H1 (cell line): ENCODE data around the gene ALOX15B. TPM values are rescaled to one million over a fixed set of nuclear protein-coding genes. Genes with fewer than 3 reads are reported as not detected.

Experiments used
- CTCF ChIA-PET: fragments of 300-600 bp; sonication (Branson Sonifier 250); formaldehyde crosslinking; loops from one replicate; lab custom pipeline; 2021; ENCODE audit not compliant: partially characterized antibody; lab: Charles Lee
- POLR2A ChIA-PET: fragments of 300-600 bp; sonication (Branson Sonifier 250); formaldehyde crosslinking; loops from one replicate; lab custom pipeline; 2021; ENCODE audit warnings: inconsistent platforms; ENCODE audit not compliant: partially characterized antibody; lab: Charles Lee
- DNase-seq, 2 experiments: peaks; one replicate each; pipeline versions ENCODE4 v3.0.0 to v3.0.0-alpha.2; 2010 to 2022; ENCODE audit warnings: low spot score in 2 of 2, low read depth in 1 of 2, mixed read lengths in 1 of 2
- FAIRE-seq: peaks from 2 replicates; lab custom pipeline; 2011; peaks lifted over from hg19 to GRCh38; lab: Jason Lieb, UNC
- H2AFZ ChIP-seq: 2 replicates; pipeline ENCODE4 v1.8.1; 2012; ENCODE audit warnings: low read length, inconsistent platforms
- H2AK5ac ChIP-seq: 2 replicates; pipeline ENCODE4 v1.6.1; 2013; ENCODE audit warnings: low read depth, low read length
- H2BK120ac ChIP-seq: replicated peaks from 2 replicates; pipeline ENCODE3; 2013; ENCODE audit warnings: low read depth, low read length, inconsistent platforms
- H2BK12ac ChIP-seq: 2 replicates; pipeline ENCODE4 v1.6.1; 2013; ENCODE audit warnings: low read depth, low read length
- H2BK15ac ChIP-seq: 2 replicates; pipeline ENCODE4 v1.6.1; 2013; ENCODE audit warnings: low read length
- H2BK20ac ChIP-seq: 2 replicates; pipeline ENCODE4 v1.6.1; 2013; ENCODE audit warnings: low read length
- H2BK5ac ChIP-seq: 2 replicates; pipeline ENCODE4 v1.6.1; 2013; ENCODE audit warnings: low read depth, low read length
- H3K14ac ChIP-seq: 2 replicates; pipeline ENCODE4 v1.6.1; 2013; ENCODE audit warnings: inconsistent platforms; ENCODE audit not compliant: insufficient read length
- H3K18ac ChIP-seq: 2 replicates; pipeline ENCODE4 v1.6.1; 2013; ENCODE audit warnings: low read length; ENCODE audit errors: extremely low read depth
- H3K23ac ChIP-seq: 2 replicates; pipeline ENCODE4 v1.6.1; 2013; ENCODE audit warnings: inconsistent platforms; ENCODE audit not compliant: insufficient read length
- H3K23me2 ChIP-seq: 2 replicates; pipeline ENCODE4 v1.6.1; 2013; ENCODE audit warnings: low read depth, low read length
- H3K27ac ChIP-seq: 2 replicates; pipeline ENCODE4 v1.6.1; 2011; ENCODE audit warnings: low read depth, low read length, inconsistent platforms
- H3K27me3 ChIP-seq, 4 experiments: replicated peaks in 1 of 4; 1 replicate in 1 of 4; 2 replicates in 3 of 4; pipeline versions ENCODE4 v1.6.1 to v1.8.1; 2011 to 2013; ENCODE audit warnings: low read length in 3 of 4, mild to moderate bottlenecking in 3 of 4, inconsistent platforms in 2 of 4, mixed read lengths in 2 of 4, moderate library complexity in 1 of 4; ENCODE audit not compliant: control insufficient read depth in 3 of 4, insufficient read depth in 3 of 4; ENCODE audit errors: extremely low read depth in 1 of 4
- H3K36me3 ChIP-seq, 4 experiments: 2 replicates each; pipeline versions ENCODE4 v1.6.1 to v1.8.1; 2011 to 2013; ENCODE audit warnings: mild to moderate bottlenecking in 4 of 4, low read length in 3 of 4, moderate library complexity in 2 of 4, control low read depth in 1 of 4, inconsistent platforms in 1 of 4; ENCODE audit not compliant: insufficient read depth in 4 of 4, control insufficient read depth in 2 of 4
- H3K4ac ChIP-seq: replicated peaks from 2 replicates; pipeline ENCODE3; 2013; ENCODE audit warnings: low read length, low read depth, mixed read lengths, inconsistent platforms; ENCODE audit not compliant: insufficient read length
- H3K4me1 ChIP-seq, 4 experiments: replicated peaks in 1 of 4; 1 replicate in 1 of 4; 2 replicates in 3 of 4; pipeline versions ENCODE4 v1.6.1 to v1.8.1; 2011 to 2013; ENCODE audit warnings: low read length in 3 of 4, inconsistent platforms in 2 of 4, mixed read lengths in 1 of 4; ENCODE audit not compliant: insufficient read depth in 4 of 4, control insufficient read depth in 3 of 4
- H3K4me2 ChIP-seq, 2 experiments: 2 replicates each; pipeline versions ENCODE4 v1.6.1 to v1.8.1; 2011 to 2013; ENCODE audit warnings: low read depth in 2 of 2, low read length in 2 of 2, control low read depth in 1 of 2, inconsistent platforms in 1 of 2, mild to moderate bottlenecking in 1 of 2; ENCODE audit not compliant: insufficient read depth in 1 of 2
- H3K4me3 ChIP-seq, 4 experiments: fragments of 200-600, 300-600 bp in 1 of 4; sonication (generic), shearing (Covaris generic), sonication (Bioruptor Twin) in 1 of 4; 2 replicates each; pipeline versions ENCODE4 v1.5.1 to v1.8.1; 2011 to 2016; ENCODE audit warnings: low read length in 4 of 4, low read depth in 3 of 4, control low read depth in 2 of 4, inconsistent platforms in 2 of 4, mild to moderate bottlenecking in 2 of 4, mixed read lengths in 1 of 4, moderate library complexity in 1 of 4; ENCODE audit not compliant: insufficient read depth in 2 of 4; ENCODE audit errors: extremely low read depth in 1 of 4
- H3K56ac ChIP-seq: replicated peaks from 2 replicates; pipeline ENCODE3; 2013; ENCODE audit warnings: low read depth, mild to moderate bottlenecking, mixed read lengths, low read length, inconsistent platforms; ENCODE audit not compliant: insufficient read length
- H3K79me1 ChIP-seq: 2 replicates; pipeline ENCODE4 v1.6.1; 2013; ENCODE audit warnings: low read depth, low read length, control low read depth
- H3K79me2 ChIP-seq, 2 experiments: 2 replicates each; pipeline versions ENCODE4 v1.6.1 to v1.8.1; 2012 to 2013; ENCODE audit warnings: low read length in 2 of 2, mild to moderate bottlenecking in 2 of 2, inconsistent platforms in 1 of 2; ENCODE audit not compliant: insufficient read depth in 2 of 2, control insufficient read depth in 1 of 2
- H3K9ac ChIP-seq, 4 experiments: replicated peaks in 1 of 4; 1 replicate in 1 of 4; 2 replicates in 3 of 4; pipeline versions ENCODE4 v1.6.1 to v1.8.1; 2011 to 2013; ENCODE audit warnings: low read depth in 3 of 4, low read length in 3 of 4, control low read depth in 2 of 4, mild to moderate bottlenecking in 2 of 4, moderate library complexity in 2 of 4, inconsistent platforms in 1 of 4; ENCODE audit errors: extremely low read depth in 1 of 4
- H3K9me3 ChIP-seq, 2 experiments: 2 replicates each; pipeline versions ENCODE4 v1.6.1 to v1.8.1; 2012 to 2013; ENCODE audit warnings: mild to moderate bottlenecking in 2 of 2, moderate library complexity in 2 of 2, control low read depth in 1 of 2, inconsistent platforms in 1 of 2, low read depth in 1 of 2, low read length in 1 of 2, mixed read lengths in 1 of 2; ENCODE audit not compliant: insufficient read depth in 2 of 2
- H4K20me1 ChIP-seq, 2 experiments: replicated peaks in 1 of 2; 2 replicates each; pipeline versions ENCODE3 to v1.8.1; 2011 to 2013; ENCODE audit warnings: inconsistent platforms in 2 of 2, low read length in 2 of 2, mild to moderate bottlenecking in 1 of 2; ENCODE audit not compliant: insufficient read depth in 2 of 2, control insufficient read depth in 1 of 2
- H4K5ac ChIP-seq: 2 replicates; pipeline ENCODE4 v1.6.1; 2013; ENCODE audit warnings: low read length, low read depth, mixed read lengths, inconsistent platforms; ENCODE audit not compliant: insufficient read length
- H4K8ac ChIP-seq: 2 replicates; pipeline ENCODE4 v1.8.0; 2013; ENCODE audit warnings: mild to moderate bottlenecking, moderate library complexity, low read length, inconsistent platforms; ENCODE audit not compliant: insufficient read depth; ENCODE audit errors: extremely low read depth
- H4K91ac ChIP-seq: replicated peaks from 2 replicates; pipeline ENCODE3; 2013; ENCODE audit warnings: low read length, mixed read lengths, inconsistent platforms; ENCODE audit not compliant: insufficient read length
- CREB1 ChIP-seq: IDR thresholded peaks from 2 replicates; pipeline ENCODE4 v1.6.1; 2012; ENCODE audit warnings: inconsistent platforms
- KDM4A ChIP-seq: IDR thresholded peaks from one replicate; pipeline ENCODE4 v1.7.1; 2012; ENCODE audit warnings: low read depth, mild to moderate bottlenecking, moderate library complexity, low read length, inconsistent platforms; ENCODE audit not compliant: severe bottlenecking
- MAFK ChIP-seq: IDR thresholded peaks from 2 replicates; pipeline ENCODE4 v1.6.1; 2012; ENCODE audit warnings: low read depth, mild to moderate bottlenecking, improper control_type of control experiment, low read length
- SUZ12 ChIP-seq: fragments of 200-600 bp; sonication (generic); IDR thresholded peaks from 2 replicates; pipeline ENCODE4 v1.6.1; 2012; ENCODE audit warnings: mild to moderate bottlenecking, inconsistent platforms, low read length, moderate library complexity, mixed read lengths
- TEAD4 ChIP-seq: IDR thresholded peaks from 2 replicates; pipeline ENCODE4 v1.6.1; 2012; ENCODE audit warnings: low read depth, low read length, inconsistent platforms, mixed read lengths
- WGBS, 2 experiments: shearing (Covaris generic) in 1 of 2; methylation state at CpG; one replicate each; pipeline versions ENCODE4 v1.1.6 to v1.1.7; 2013 to 2015; ENCODE audit warnings: low lambda C conversion rate in 2 of 2, mixed read lengths in 2 of 2, inconsistent platforms in 1 of 2, low coverage in 1 of 2, missing lambda C conversion rate in 1 of 2; ENCODE audit not compliant: insufficient replicate concordance in 2 of 2, insufficient coverage in 1 of 2, insufficient read length in 1 of 2; ENCODE audit errors: extremely low coverage in 1 of 2, missing lambda C conversion rate in 1 of 2; 5-methylcytosine and 5-hydroxymethylcytosine counted together
- long read RNA-seq, 2 experiments: library from RNA in 1 of 2; library from capped mRNA in 1 of 2; stranded (forward); transcript quantifications; one replicate each; pipeline ENCODE4 v2.0.0, GENCODE V29; 2021; ENCODE audit warnings: inconsistent platforms in 1 of 2
- polyA minus RNA-seq, 3 experiments: library from RNA; depleted of rRNA, polyadenylated mRNA; stranded (reverse); fragments of >200 nt; gene quantifications; 1 replicate in 2 of 3; 2 replicates in 1 of 3; pipeline ENCODE4 v1.2.3, GENCODE V29; 2011
- polyA plus RNA-seq, 7 experiments: library from polyadenylated mRNA; depleted of rRNA in 3 of 7; stranded (reverse) in 5 of 7; unstranded in 2 of 7; fragments of >200 nt in 5 of 7; fragments of 200-250 nt in 2 of 7; gene quantifications; 1 replicate in 5 of 7; 2 replicates in 1 of 7; 4 replicates in 1 of 7; pipeline versions ENCODE4 v1.2.1 to v1.2.3, GENCODE V29; 2011 to 2013; ENCODE audit warnings: missing spikeins in 2 of 7, mixed read lengths in 2 of 7
- total RNA-seq: library from RNA; stranded (reverse); fragmentation: NEBNext Ultra II Directional; extraction: Animal tissue kit (Norgen Biotek cat#: 25700); gene quantifications from 2 replicates; pipeline ENCODE4 v1.2.1, GENCODE V29; 2021
- TF ChIP-seq, protein P1 (sequence below): IDR thresholded peaks from 2 replicates; pipeline ENCODE4 v1.6.1; 2012; ENCODE audit warnings: low read length, inconsistent platforms
- TF ChIP-seq, protein P2 (sequence below): IDR thresholded peaks from 2 replicates; pipeline ENCODE4 v1.6.1; 2011; ENCODE audit warnings: low read length, improper control_type of control experiment

Gene ALOX15B
- total RNA-seq = 0.46 and 0.63 TPM in 2 replicates
- polyA plus RNA-seq (2011; rRNA removed) = 0.91 and 1.4 TPM in 2 replicates
- polyA plus RNA-seq (2011; cell fraction: cytosol; rRNA removed) = 0.76 TPM
- 1.3 TPM for polyA plus RNA-seq (2011; cell fraction: nucleus; rRNA removed)
- 0.42 to 0.79 TPM (median 0.60 TPM) in 4 replicates for polyA plus RNA-seq (2012, experiment 1 of 2)
- 0.26 TPM for polyA plus RNA-seq (2012, experiment 2 of 2)
- polyA plus RNA-seq (2013, experiment 1 of 2) = 0.73 TPM
- polyA plus RNA-seq (2013, experiment 2 of 2) = 0.70 TPM
- polyA minus RNA-seq (2011; rRNA and poly(A)+ RNA removed) = 0.51 and 0.63 TPM in 2 replicates
- not detected for polyA minus RNA-seq (2011; cell fraction: cytosol; rRNA and poly(A)+ RNA removed)
- 0.70 TPM for polyA minus RNA-seq (2011; cell fraction: nucleus; rRNA and poly(A)+ RNA removed)
- long read RNA-seq, experiment 1 = 0 reads
- long read RNA-seq, experiment 2 = 0 reads

GRCh38 chr17:8038954-8039610 is at the start of gene ALOX15B:
TSS of gene ALOX15B (plus strand) at chr17:8039059. CDS start at chr17:8039156, 97 bp downstream.
- Histone ChIP-seq H3K56ac (no peak within 1 kb of the TSS), H2AFZ (peak within 1 kb of the TSS; percentile 67), H3K4me2 (peak within 1 kb of the TSS; percentile 70 to 99), H3K79me2 (no peaks in the 10 kb centered on the region), H3K9ac (peak within 1 kb of the TSS in 2 of 4 experiments; percentile 25 to 36; a peak in 2 of 7 replicates), H3K18ac (0 out of 2 replicates have a peak within 1 kb of the TSS, but pooled peaks have one; percentile 7), H2AK5ac (no peak within 1 kb of the TSS), H4K20me1 (no peaks in the 10 kb centered on the region), H4K91ac (peak within 1 kb of the TSS; percentile 14), H2BK120ac (no peak within 1 kb of the TSS), H3K4me1 (peaks cover 0 to 10% (median 6%) of the 10 kb centered on the region in 4 experiments; a peak in 5 of 7 replicates), H3K27me3 (peaks cover 0 to 9% (median 4%) of the 10 kb centered on the region in 4 experiments; a peak in 3 of 7 replicates), H3K9me3 (no peaks in the 10 kb centered on the region), H3K23me2 (peaks cover 4% of the 10 kb centered on the region; the same call in 1 of the 2 replicates), H2BK5ac (no peak within 1 kb of the TSS), H3K27ac (no peak within 1 kb of the TSS), H4K5ac (no peak within 1 kb of the TSS), H2BK15ac (0 out of 2 replicates have a peak within 1 kb of the TSS, but pooled peaks have one; percentile 19), H3K36me3 (no peaks in the 10 kb centered on the region; a peak in 1 of 8 replicates), H3K4ac (no peak within 1 kb of the TSS), H3K23ac (no peak within 1 kb of the TSS), H4K8ac (no peak within 1 kb of the TSS), H3K4me3 (peak within 1 kb of the TSS; percentile 22 to 64 (median 43)), H3K79me1 (no peaks in the 10 kb centered on the region), H2BK20ac (no peak within 1 kb of the TSS), H2BK12ac (no peak within 1 kb of the TSS), H3K14ac (no peak within 1 kb of the TSS)
- ChIA-PET POLR2A (interaction anchor here (1.0 to 2.6 kb wide), 4 partner anchors 14 to 111 kb away, joined by 3 to 9 read pairs (median 4); no protein-coding TSS in a partner anchor), CTCF (interaction anchor here (1.0 to 6.0 kb wide), 11 partner anchors 17 to 133 kb away, joined by 3 to 141 read pairs (median 8); no protein-coding TSS in a partner anchor)
- DNase-seq = peak in 1 of 2 experiments; percentile 75
- no peak for FAIRE-seq
- WGBS, 2 experiments = 13% methylated on average over 22 of the region's 37 CpGs; no CpG with 5 or more reads in 1 of the 2 experiments
- no peak for TF ChIP-seq TEAD4
- TF ChIP-seq, protein P1, sequence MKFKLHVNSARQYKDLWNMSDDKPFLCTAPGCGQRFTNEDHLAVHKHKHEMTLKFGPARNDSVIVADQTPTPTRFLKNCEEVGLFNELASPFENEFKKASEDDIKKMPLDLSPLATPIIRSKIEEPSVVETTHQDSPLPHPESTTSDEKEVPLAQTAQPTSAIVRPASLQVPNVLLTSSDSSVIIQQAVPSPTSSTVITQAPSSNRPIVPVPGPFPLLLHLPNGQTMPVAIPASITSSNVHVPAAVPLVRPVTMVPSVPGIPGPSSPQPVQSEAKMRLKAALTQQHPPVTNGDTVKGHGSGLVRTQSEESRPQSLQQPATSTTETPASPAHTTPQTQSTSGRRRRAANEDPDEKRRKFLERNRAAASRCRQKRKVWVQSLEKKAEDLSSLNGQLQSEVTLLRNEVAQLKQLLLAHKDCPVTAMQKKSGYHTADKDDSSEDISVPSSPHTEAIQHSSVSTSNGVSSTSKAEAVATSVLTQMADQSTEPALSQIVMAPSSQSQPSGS = no peak
- peak; percentile 67 for TF ChIP-seq KDM4A
- peak; percentile 33; the same call in 1 of the 2 replicates for TF ChIP-seq CREB1
- TF ChIP-seq, protein P2, sequence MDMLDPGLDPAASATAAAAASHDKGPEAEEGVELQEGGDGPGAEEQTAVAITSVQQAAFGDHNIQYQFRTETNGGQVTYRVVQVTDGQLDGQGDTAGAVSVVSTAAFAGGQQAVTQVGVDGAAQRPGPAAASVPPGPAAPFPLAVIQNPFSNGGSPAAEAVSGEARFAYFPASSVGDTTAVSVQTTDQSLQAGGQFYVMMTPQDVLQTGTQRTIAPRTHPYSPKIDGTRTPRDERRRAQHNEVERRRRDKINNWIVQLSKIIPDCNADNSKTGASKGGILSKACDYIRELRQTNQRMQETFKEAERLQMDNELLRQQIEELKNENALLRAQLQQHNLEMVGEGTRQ = no peak
- TF ChIP-seq SUZ12 = peak; percentile 26; the same call in 1 of the 2 replicates
- TF ChIP-seq MAFK = no peak
